HG03095 (cell line): Measurements from ENCODE around the gene LGALS3BP.

Experiments used
- ATAC-seq: cut with Tn5 transposase; IDR thresholded peaks from one replicate; pipeline ENCODE4 v1.9.1; 2021; ENCODE audit warnings: moderate library complexity; ENCODE audit not compliant: unreplicated experiment

The LGALS3BP gene

GRCh38 chr17:78999947-79000395, 20.2 kb upstream of the LGALS3BP start:
- ATAC-seq: no peak

DNA sequence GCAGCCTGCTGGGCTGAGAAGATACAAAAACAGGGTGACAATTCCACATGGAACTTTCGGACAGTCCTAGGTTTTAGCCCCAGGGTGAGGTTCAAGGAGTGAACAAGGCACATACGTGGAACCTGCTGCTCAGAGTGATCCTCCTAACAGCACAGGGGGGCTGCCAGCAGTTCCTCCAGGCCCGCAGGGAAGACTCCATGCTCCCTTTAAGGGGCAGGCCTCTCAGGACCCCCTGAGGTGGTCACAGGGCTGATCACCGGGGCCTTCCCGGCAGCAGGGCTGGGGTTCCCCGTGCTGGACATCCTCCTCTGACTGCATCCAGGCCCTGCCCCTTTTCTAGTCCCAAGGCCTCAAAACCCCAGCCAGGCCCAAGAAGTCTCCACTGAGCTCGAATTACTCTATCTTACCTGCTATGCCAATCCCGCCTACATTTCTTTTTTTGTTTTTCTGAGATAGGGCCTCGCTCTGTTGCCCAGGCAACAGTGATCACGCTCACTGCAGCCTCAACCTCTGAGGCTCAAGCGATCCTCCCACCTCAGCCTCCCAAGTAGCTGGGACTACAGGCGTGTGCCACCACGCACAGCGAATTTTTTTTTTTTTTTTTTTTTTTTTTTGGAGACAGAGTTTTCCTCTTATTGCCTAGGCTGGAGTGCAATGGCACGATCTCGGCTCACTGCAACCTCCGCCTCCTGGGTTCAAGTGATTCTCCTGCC, 19.5 kb upstream of the LGALS3BP start:
- ATAC-seq: no peak

- ATAC-seq: no peak
Observed at GRCh38 chr17:78998311-78999055, 18.8 kb upstream of the LGALS3BP start.

- ATAC-seq: no peak
Observed at GRCh38 chr17:78997881-78998280, 18.2 kb upstream of the LGALS3BP start.

DNA sequence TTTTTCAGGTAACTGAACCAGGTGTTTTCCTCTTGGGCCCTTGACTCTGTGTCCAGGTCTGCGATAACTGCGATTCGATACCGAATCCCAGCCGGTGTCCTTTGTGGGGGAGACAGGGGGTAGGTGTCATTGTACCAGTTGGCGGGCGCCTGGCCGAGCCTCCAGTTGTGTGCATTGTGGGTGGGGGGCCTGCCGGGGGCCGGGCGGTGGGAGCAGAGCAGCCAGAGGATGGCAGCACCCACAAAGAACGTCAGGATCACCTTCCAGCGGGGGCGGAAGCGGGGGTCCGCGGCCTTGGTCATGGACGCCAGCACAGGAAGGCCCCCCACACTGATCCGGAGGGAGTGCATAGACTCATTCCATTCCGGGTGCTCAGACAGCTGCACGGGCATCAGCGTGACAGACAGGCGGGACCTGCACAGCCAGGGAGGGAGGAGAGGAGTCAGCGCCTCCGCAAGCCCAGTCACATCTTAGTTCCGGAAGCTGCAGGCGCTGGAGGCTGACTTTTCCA, 17.6 kb upstream of the LGALS3BP start:
- ATAC-seq: no peak

DNA sequence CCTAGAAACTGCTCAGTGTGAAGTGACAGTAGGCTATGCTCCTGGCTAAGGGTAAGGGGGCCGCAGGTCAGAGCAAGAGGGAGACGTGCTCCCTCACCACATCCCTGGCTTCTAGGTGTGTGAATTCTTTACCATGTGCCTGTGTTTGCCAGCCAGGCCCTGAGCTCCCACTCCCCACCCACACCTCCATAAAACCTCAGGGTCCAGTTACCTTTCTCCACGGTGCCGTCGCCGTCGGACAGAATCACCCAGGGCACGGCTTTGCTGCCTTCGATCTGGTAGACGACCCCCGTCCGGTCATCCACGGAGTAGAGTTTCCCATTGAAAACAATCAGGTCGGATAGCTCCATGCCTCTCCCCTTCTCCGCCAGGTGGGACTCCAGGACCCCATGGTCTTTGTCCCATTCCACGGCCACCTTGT, 17.1 kb upstream of the LGALS3BP start:
- ATAC-seq: no peak

DNA sequence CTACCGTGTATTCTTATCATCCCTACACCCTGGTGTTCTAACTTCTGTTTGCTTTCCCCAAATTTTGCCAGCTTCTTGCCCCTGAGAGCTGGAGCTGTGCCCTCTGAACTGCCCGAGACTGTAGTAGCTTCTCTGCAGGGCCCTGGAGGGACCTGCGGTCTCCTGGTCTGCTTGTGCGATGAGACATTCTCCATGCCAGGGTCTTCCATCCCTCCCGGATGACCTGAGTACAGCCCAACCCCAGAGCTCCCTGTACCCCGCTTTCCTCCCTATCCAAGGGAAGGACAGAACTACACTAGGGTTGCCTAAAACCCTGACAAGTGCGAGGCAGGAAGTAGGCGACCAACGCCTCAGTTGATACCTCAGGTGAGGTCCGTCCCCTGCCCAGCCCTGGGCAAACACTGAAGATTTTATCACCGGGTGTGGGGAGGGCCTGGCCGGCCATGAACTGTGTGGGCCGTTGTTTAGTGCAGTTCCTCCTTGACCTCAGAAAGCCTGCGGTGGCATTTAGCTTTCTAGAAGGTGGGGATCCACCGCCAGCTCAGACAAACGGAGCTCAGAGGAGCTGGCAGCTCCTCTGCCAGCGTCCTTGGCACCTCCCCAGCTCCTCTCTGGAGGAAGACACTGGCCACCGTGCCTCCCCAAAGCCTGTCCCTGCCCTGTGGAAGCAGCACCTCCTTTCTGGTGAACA, 16.2 kb upstream of the LGALS3BP start:
- no peak for ATAC-seq

GRCh38 chr17:78995022-78995760, 15.5 kb upstream of the LGALS3BP start:
- no peak for ATAC-seq

GRCh38 chr17:78993981-78994671, 14.4 kb upstream of the LGALS3BP start:
- ATAC-seq: no peak

- ATAC-seq: no peak
Observed at GRCh38 chr17:78993241-78993956, 13.7 kb upstream of the LGALS3BP start.

DNA sequence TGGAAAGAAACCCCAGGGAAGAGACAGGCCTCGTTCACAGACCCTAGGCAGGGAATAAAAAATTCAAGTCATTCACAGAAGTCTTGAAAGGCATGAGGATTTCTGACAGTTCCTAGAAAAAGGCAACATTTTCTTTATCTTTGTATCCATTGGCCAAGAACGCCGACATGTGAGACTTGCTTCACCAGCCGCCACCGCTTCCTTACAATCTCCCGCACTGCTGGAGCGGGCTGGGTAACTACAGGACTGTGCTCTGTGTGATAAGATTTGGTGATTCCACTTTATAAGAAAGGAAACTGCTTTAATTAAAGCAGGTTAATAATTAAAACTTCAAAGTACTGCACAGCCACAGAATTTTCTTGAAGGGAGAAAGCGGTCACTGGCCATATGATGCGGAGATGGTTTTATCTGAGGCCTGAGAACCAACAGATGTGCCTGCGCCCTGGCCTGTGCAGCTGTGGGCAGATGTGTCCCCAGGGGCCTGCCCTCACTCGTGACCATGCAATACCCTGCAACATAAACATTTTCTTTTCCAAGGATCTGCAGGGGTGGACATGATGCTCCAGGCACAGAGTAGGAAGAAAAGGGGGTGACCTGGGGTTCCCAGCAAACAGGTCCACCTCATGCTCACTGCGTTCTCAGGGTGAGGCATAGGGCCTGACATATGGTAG, 13.0 kb upstream of the LGALS3BP start:
- ATAC-seq: no peak

DNA sequence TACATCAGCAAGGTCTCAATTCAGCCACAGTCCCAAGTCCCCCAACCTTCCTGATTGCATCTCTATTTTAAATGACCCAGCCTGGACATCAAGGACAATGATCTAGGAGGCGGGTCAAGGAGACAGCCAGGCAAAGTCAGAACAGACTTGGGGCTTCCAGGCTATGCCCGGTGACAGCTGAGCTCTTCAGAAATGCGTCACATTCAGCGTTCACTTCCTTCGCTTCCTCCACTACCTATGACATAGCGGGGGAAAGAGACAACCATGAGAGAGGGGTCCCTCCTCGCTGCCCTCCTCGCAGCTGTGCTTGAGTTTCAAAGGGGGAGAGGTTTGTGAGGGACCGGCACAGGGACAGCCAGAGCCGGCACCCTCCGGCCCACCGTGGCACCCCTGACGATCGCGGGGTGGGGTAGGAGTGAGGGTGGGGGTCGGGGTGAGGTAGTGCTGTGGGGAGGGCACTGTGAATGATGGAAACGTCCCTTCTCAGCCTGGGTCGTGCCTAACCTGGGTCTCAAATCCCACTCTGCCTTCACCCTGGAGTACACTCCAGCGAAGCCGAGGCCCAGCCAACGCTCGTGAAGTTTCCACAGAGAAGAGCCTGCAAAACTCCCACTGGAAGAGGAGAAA, 12.3 kb upstream of the LGALS3BP start:
- ATAC-seq: no peak

DNA sequence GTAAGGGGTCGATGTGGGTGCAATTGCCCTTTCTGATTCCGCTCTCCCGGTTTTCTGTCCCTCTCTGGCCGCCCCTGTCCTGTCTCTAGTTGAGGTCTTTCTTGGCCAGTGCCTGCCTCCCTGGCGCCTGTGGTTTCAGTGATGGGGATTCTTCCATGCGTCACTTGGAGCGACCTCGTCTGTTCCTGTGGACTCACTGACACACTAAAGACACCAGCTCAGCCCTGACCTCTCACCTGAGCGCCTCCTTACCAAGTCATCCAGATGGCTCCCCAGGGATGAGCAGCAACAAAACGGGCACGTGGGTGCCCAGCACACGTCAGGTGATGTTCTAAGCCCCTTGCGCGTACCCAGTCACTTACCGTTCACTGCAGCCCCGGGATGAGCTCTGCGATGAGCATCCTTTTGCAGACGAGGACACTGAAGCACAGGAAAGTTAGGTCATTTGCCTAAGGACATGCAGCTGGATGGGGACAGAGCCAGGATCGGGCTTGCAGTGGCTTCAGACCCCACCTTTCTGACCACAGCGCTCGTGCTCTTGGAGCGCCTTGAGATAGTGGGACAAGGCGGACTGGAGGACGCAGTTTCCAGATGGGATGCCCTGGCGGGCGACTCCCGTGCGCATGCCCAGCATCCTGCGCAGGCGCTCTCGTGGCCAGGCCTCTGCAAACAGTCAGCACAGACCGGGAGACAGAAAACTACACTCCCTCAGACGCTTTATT, 11.5 kb upstream of the LGALS3BP start:
- no peak for ATAC-seq

- ATAC-seq: no peak
Observed at GRCh38 chr17:78990349-78991016, 10.8 kb upstream of the LGALS3BP start.

DNA sequence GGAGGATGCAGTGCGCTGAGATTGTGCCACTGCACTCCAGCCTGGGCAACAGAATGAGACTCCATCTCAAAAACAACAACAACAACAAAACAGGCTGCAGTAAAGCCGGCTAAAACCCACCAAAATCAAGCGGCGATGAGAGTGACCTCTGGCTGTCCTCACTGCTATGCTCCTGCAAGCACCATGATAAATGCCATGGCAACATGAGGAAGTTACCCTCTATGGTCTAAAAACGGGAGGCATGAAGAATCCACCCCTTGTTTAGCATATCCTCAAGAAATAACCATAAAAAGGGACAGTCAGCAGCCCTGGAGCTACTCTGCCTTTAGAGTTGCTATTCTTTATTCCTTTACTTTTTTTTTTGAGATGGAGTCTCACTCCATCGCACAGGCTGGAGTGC, 8.4 kb upstream of the LGALS3BP start:
- ATAC-seq: no peak

GRCh38 chr17:78986649-78987328, 7.1 kb upstream of the LGALS3BP start:
- ATAC-seq: no peak
